Measurements from ENCODE around the gene TMEM179. TPM values are rescaled to one million over a fixed set of nuclear protein-coding genes. Genes with fewer than 3 reads are reported as not detected.
"Not testable (repeated sequence)": the region's sequence is repeated elsewhere in the genome, so short reads cannot be mapped to it uniquely, and the experiment has no call there.

The TMEM179 gene
- 1 to 10 TPM; 1.4 to 6.0 TPM for total RNA-seq

DNA sequence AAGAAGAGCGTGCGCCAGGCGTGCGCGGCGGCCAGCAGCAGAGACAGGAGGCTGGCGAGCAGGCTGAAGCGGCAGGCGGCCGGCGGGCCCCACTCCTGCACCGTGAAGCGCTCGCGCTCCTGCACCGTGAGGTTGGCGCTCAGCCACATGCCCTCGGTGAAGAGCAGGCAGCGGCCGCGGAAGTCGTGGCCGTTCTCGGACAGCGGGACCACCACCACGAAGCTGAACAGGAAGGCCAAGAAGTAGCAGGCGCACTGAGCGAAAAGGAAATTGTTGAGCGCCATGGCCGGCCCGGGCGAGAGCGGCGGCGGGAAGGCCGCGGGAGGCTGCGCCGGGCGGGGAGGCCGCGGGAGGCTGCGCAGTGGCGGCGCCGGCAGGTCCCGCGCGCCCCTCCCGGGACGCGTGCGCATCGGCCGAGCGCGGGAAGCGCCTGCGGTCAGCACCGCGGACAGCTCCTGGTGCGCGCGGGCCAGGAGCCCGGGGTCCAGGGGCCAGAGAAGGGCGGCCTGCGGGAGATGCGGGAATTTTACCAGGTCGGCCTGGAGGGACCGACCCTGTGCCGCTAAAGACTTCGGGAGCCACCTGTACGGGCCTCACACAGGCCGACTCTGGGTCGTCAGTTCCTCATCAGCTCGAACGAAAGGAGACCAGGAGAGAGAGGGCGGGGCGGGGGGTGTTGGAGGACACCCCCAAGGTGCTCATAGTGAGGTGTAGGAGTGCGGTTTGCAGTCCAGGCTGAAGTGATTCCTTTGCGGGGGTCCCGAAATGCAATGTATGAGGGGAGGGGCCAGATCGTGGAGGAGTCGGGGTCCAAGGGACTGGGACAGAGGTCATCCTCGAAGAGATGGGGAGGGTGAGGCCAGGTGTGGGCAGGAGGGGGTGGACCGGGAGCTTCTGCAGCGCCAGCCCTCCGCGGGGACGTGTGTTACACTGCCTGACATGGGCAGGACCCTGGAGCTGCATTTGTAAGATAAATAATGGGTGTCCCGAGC lies at the start of gene TMEM179:
TMEM179 (minus strand) TSS at position 315 of the 992 bp plus-strand sequence; CDS start at position 284, 31 bp downstream.
- no peak for DNase-seq (ENCODE audit: low spot score)
- H3K4me3 ChIP-seq: peak within 1 kb of the TSS in 1 of 2 donors; percentile 21
- TF ChIP-seq POLR2A (IDR thresholded peaks at IDR 0.05) (no peak), POLR2AphosphoS5 (IDR thresholded peaks at IDR 0.05) (no peak)
- TF ChIP-seq, protein P1, sequence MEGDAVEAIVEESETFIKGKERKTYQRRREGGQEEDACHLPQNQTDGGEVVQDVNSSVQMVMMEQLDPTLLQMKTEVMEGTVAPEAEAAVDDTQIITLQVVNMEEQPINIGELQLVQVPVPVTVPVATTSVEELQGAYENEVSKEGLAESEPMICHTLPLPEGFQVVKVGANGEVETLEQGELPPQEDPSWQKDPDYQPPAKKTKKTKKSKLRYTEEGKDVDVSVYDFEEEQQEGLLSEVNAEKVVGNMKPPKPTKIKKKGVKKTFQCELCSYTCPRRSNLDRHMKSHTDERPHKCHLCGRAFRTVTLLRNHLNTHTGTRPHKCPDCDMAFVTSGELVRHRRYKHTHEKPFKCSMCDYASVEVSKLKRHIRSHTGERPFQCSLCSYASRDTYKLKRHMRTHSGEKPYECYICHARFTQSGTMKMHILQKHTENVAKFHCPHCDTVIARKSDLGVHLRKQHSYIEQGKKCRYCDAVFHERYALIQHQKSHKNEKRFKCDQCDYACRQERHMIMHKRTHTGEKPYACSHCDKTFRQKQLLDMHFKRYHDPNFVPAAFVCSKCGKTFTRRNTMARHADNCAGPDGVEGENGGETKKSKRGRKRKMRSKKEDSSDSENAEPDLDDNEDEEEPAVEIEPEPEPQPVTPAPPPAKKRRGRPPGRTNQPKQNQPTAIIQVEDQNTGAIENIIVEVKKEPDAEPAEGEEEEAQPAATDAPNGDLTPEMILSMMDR (IDR thresholded peaks at IDR 0.05): no peak

DNA sequence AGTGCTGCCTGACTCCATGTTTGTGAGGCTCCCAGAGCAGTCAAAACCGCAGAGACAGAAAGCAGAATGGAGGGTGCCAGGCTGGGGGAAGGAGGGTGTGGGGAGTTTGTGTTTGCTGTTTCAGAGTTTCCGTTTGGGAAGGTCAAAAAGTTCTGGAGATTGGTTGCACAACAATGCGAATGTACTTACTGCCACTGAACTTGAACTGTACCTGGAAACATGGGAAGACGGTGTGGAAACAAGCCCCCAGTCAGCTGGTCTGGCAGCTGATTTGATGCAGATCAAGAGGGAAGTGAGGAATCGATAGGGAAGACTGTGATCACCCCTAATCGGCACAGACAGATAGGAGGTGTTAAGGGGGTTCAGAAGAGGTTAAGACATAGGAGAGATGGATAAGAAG lies 49.5 kb upstream of the TMEM179 start:
- H3K4me3 ChIP-seq: no peak overlapping the region
- no peaks in the 10 kb centered on the region for H3K4me1 ChIP-seq (replicated peaks)
- no peaks in the 10 kb centered on the region for H3K9me3 ChIP-seq
- TF ChIP-seq, protein P1 (IDR thresholded peaks at IDR 0.05): no peak
- TF ChIP-seq POLR2A (IDR thresholded peaks at IDR 0.05) (no peak), POLR2AphosphoS5 (IDR thresholded peaks at IDR 0.05) (no peak)
- no peak for DNase-seq (ENCODE audit: low spot score)
- WGBS: 92% methylated on average over 6 of the region's 6 CpGs
- H3K27ac ChIP-seq: no peak overlapping the region
- no peaks in the 10 kb centered on the region for H3K27me3 ChIP-seq (replicated peaks; ENCODE audit: insufficient read depth)
- intact Hi-C loops (cut with DNase I): no loop called here
- no peaks in the 10 kb centered on the region for H3K36me3 ChIP-seq

More for the DNA sequence above, at the start of gene TMEM179:
- WGBS: 8% methylated on average over 81 of the region's 91 CpGs
- Histone ChIP-seq H3K27ac (no peak within 1 kb of the TSS), H3K36me3 (no peaks in the 10 kb centered on the region), H3K4me1 (replicated peaks) (no peaks in the 10 kb centered on the region), H3K27me3 (replicated peaks; ENCODE audit: insufficient read depth) (peaks cover 13% of the 10 kb centered on the region), H3K9me3 (no peaks in the 10 kb centered on the region)
- intact Hi-C loops (cut with DNase I): no loop called here

DNA sequence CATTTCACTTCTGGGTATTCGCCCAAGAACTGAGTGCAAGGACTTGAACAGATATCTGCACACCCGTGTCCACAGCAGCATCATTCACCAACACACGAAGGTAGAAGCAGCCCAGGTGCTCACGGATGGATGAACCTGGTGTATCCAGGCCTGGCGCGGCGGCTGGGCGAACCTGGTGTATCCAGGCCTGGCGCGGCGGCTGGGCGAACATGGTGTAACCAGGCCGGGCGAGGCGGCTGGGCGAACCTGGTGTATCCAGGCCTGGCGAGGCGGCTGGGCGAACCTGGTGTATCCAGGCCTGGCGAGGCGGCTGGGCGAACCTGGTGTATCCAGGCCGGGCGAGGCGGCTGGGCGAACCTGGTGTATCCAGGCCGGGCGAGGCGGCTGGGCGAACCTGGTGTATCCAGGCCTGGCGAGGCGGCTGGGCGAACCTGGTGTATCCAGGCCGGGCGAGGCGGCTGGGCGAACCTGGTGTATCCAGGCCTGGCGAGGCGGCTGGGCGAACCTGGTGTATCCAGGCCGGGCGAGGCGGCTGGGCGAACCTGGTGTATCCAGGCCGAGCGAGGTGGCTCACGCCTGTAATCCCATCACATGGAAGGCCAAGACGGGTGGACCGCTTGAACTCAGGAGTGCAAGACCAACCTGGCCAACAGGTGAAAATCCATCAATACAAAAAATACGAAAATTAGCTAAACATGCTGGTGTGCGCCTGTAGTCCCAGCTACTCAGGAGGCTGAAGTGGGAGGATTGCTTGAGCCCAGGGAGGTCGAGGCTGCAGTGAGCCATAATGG lies 48.8 kb upstream of the TMEM179 start:
- H3K9me3 ChIP-seq; DNase-seq (ENCODE audit: low spot score); H3K4me1 ChIP-seq (replicated peaks); H3K27me3 ChIP-seq (replicated peaks; ENCODE audit: insufficient read depth); H3K27ac ChIP-seq; intact Hi-C loops (cut with DNase I); H3K36me3 ChIP-seq; H3K4me3 ChIP-seq: not testable (repeated sequence)
- WGBS: 91% methylated on average over 33 of the region's 52 CpGs

DNA sequence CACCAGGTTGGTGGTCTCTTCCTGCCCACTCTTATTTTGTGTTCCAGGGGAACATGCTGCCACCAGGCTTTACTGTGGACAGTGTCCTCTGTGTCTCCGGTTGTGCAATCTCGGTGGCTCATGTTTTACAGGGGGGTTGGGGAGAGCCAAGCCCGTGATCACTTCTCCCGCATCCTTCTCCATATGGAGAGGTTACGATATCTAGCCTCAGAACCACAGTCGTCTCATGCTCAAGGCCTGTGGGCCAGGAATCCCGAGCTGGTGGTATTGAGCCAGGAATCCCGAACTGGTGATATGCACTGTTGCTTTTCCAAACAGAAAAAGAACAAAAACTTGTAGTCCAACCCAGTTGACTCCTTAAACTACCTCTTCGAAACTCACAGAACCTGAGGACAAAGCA lies 47.8 kb upstream of the TMEM179 start:
- no peak for DNase-seq (ENCODE audit: low spot score)

DNA sequence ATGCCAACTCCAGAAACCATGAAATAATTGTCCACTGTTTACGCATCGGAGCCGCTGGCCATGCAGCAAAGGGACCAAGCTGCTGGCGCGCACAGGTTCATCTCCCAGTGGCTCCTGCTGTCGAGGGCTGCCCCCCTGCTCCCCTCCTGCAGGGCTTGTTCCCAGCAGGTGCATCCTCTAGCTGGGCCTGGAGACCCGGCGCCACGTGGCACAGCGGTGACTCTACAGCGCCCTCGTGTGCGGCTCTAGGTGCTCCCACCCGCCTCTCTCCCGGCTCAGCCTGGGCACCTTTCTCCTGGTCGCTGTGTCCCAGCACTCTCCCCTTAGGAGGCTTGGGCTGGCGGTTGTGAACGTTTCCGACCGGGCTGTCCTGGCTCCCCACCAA lies 47.3 kb upstream of the TMEM179 start:
- no peak for TF ChIP-seq POLR2AphosphoS5 (IDR thresholded peaks at IDR 0.05)
- TF ChIP-seq, protein P1 (IDR thresholded peaks at IDR 0.05): no peak
- TF ChIP-seq POLR2A (IDR thresholded peaks at IDR 0.05): no peak
- no peak for DNase-seq (ENCODE audit: low spot score)
- Histone ChIP-seq H3K9me3 (no peaks in the 10 kb centered on the region), H3K4me1 (replicated peaks) (no peaks in the 10 kb centered on the region), H3K27ac (no peak overlapping the region), H3K4me3 (no peak overlapping the region), H3K36me3 (no peaks in the 10 kb centered on the region), H3K27me3 (replicated peaks; ENCODE audit: insufficient read depth) (no peaks in the 10 kb centered on the region)
- intact Hi-C loops (cut with DNase I): no loop called here
- WGBS: 85% methylated on average over 20 of the region's 20 CpGs

More for the DNA sequence above, 47.8 kb upstream of the TMEM179 start:
- TF ChIP-seq, protein P1 (IDR thresholded peaks at IDR 0.05): no peak
- no peak for TF ChIP-seq POLR2AphosphoS5 (IDR thresholded peaks at IDR 0.05)
- no peak for TF ChIP-seq POLR2A (IDR thresholded peaks at IDR 0.05)
- Histone ChIP-seq H3K27me3 (replicated peaks; ENCODE audit: insufficient read depth) (no peaks in the 10 kb centered on the region), H3K4me1 (replicated peaks) (no peaks in the 10 kb centered on the region), H3K36me3 (no peaks in the 10 kb centered on the region), H3K9me3 (no peaks in the 10 kb centered on the region), H3K4me3 (no peak overlapping the region), H3K27ac (no peak overlapping the region)
- intact Hi-C loops (cut with DNase I): no loop called here
- 95% methylated on average over 9 of the region's 9 CpGs for WGBS
